ENCODE measurements around the gene GPR21. TPM values are rescaled to one million over a fixed set of nuclear protein-coding genes. Genes with fewer than 3 reads are reported as not detected.

Gene GPR21
- total RNA-seq, 1 donor from 2014 or later, result 0.58 TPM

DNA sequence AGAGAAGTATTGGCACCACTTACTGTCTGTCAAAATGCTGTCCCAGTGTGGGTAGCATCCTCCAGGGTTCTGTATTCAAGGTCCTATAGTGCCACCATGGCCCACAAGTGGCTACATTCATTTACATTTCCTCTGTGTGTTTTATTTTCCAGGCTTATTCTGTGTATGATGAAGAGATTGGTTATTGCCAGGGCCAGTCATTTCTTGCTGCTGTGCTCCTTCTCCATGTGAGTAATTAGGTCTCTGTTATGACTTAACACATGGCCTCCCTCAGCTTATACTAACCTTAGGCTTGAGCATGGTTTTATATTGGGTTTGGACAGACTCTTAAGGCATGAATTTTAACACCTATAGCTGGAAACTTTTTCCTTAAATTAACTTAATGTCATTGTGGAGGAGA, 36.7 kb downstream of the GPR21 start:
- Histone ChIP-seq H3K36me3 (peaks cover 44% of the 10 kb centered on the region), H3K4me1 (peaks cover 33% of the 10 kb centered on the region), H3K9me3 (replicated peaks) (no peaks in the 10 kb centered on the region), H3K27me3 (ENCODE audit: low read depth) (no peaks in the 10 kb centered on the region), H3K27ac (replicated peaks) (no peak overlapping the region), H3K4me3 (no peak overlapping the region)
- DNase-seq, result no peak
- TF ChIP-seq, protein P1, sequence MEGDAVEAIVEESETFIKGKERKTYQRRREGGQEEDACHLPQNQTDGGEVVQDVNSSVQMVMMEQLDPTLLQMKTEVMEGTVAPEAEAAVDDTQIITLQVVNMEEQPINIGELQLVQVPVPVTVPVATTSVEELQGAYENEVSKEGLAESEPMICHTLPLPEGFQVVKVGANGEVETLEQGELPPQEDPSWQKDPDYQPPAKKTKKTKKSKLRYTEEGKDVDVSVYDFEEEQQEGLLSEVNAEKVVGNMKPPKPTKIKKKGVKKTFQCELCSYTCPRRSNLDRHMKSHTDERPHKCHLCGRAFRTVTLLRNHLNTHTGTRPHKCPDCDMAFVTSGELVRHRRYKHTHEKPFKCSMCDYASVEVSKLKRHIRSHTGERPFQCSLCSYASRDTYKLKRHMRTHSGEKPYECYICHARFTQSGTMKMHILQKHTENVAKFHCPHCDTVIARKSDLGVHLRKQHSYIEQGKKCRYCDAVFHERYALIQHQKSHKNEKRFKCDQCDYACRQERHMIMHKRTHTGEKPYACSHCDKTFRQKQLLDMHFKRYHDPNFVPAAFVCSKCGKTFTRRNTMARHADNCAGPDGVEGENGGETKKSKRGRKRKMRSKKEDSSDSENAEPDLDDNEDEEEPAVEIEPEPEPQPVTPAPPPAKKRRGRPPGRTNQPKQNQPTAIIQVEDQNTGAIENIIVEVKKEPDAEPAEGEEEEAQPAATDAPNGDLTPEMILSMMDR (IDR thresholded peaks at IDR 0.05; ENCODE audit: borderline replicate concordance), result no peak
- intact Hi-C loops (cut with micrococcal nuclease), result no loop called here

DNA sequence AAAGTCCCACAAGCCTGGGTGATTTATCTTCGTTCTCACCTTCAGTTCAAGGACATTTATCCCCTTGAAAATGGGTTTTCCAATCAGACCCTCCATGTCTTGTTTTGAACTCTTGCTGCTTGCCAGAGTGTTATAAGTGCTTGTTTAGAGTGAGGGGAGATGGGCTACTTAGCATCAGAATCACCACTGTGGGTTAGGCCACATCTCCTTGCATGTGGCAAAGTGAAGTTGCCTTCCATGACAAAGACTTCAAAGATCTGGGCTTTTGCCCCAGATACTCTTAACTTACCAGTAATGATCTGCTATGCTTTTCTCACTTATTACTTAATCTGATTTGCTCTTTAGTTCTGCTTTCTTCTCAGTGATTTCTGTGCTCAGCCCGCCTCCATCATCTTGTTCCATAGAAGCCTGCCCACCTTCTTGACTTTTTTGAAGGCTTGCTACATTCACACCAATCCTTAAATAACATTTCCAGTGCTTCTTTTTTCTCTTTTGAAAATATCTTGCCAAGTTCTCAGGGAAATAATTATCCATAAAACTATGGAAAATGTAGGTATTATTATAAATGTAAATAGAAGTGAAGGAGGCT, 39.0 kb downstream of the GPR21 start:
- Histone ChIP-seq H3K4me1 (peaks cover 33% of the 10 kb centered on the region), H3K36me3 (peaks cover 38% of the 10 kb centered on the region), H3K27me3 (ENCODE audit: low read depth) (no peaks in the 10 kb centered on the region), H3K9me3 (replicated peaks) (no peaks in the 10 kb centered on the region), H3K4me3 (no peak overlapping the region), H3K27ac (replicated peaks) (no peak overlapping the region)
- no peak for DNase-seq
- TF ChIP-seq, protein P1 (IDR thresholded peaks at IDR 0.05; ENCODE audit: borderline replicate concordance), result no peak
- intact Hi-C loops (cut with micrococcal nuclease), result no loop called here

DNA sequence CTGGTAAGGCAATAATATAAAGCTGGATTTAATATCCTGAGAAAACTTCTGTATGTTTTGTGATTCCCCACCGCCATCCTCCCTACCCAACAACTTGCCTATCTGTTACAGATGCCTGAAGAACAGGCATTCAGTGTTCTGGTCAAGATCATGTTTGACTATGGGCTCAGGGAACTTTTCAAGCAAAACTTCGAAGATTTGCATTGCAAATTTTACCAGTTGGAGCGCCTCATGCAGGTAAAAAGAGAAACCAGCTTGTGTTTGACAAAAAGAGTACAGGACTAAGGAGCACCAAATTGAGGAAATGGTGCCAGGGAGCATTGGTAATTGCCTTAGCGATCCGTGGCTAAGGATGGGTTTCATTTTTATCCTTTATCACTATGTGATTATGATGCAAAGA, 40.0 kb downstream of the GPR21 start:
- H3K9me3 ChIP-seq (replicated peaks), result no peaks in the 10 kb centered on the region
- no peaks in the 10 kb centered on the region for H3K27me3 ChIP-seq (ENCODE audit: low read depth)
- H3K4me3 ChIP-seq, result no peak overlapping the region
- intact Hi-C loops (cut with micrococcal nuclease), result no loop called here
- H3K27ac ChIP-seq (replicated peaks), result peak overlapping the region; percentile 39
- TF ChIP-seq, protein P1 (IDR thresholded peaks at IDR 0.05; ENCODE audit: borderline replicate concordance), result no peak
- H3K4me1 ChIP-seq, result peaks cover 33% of the 10 kb centered on the region
- DNase-seq, result no peak
- peaks cover 36% of the 10 kb centered on the region for H3K36me3 ChIP-seq

DNA sequence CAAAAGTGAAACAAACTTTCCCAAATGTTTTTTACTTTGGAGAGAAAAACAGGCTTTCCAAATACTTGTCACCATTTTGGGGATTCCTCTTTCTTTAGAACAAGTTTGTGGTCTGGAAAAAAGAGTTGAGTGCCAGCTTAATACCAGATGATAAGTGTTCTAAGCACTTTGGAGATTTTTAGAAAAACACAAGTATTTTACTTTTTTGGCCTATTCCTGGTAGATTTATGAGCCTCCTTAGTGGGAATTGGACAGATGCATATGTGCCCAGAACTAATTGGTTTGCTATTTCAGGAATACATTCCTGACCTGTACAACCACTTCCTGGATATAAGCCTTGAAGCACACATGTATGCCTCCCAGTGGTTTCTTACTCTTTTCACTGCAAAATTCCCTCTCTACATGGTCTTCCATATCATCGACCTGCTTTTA, 40.5 kb downstream of the GPR21 start:
- Histone ChIP-seq H3K4me3 (no peak overlapping the region), H3K4me1 (peaks cover 28% of the 10 kb centered on the region), H3K9me3 (replicated peaks) (no peaks in the 10 kb centered on the region), H3K27me3 (ENCODE audit: low read depth) (no peaks in the 10 kb centered on the region), H3K36me3 (peaks cover 42% of the 10 kb centered on the region), H3K27ac (replicated peaks) (peak overlapping the region; percentile 39)
- DNase-seq, result no peak
- TF ChIP-seq, protein P1 (IDR thresholded peaks at IDR 0.05; ENCODE audit: borderline replicate concordance), result no peak
- intact Hi-C loops (cut with micrococcal nuclease), result no loop called here

DNA sequence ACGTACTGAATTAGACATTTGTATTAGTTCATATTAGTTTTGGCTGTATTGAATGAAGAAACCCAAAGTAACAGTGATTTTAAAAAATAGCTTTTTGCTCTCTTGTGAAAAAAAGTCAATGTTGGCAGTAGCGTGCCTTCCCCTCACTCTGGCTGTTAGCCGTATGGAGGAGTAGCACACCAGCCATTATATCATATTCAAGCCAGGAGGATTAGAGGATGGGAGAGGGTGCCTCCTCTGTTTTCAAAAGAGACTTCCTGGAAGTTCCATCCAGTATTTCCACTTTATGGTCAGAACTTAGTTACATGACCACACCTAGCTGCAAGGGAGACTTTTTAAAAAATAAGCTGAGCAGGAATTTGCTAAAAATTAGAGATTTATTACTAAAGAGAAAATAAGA, 41.2 kb downstream of the GPR21 start:
- intact Hi-C loops (cut with micrococcal nuclease), result no loop called here
- TF ChIP-seq, protein P1 (IDR thresholded peaks at IDR 0.05; ENCODE audit: borderline replicate concordance), result no peak
- peaks cover 46% of the 10 kb centered on the region for H3K36me3 ChIP-seq
- H3K9me3 ChIP-seq (replicated peaks), result no peaks in the 10 kb centered on the region
- no peaks in the 10 kb centered on the region for H3K27me3 ChIP-seq (ENCODE audit: low read depth)
- DNase-seq, result no peak
- H3K4me1 ChIP-seq, result peaks cover 27% of the 10 kb centered on the region
- peak overlapping the region; percentile 39 for H3K27ac ChIP-seq (replicated peaks)
- H3K4me3 ChIP-seq, result no peak overlapping the region

Measured in left ventricle myocardium inferior (tissue), 1 donor.